Mesodermal cell (in vitro differentiated cells): Measurements from ENCODE around the gene TRAM2.
"Not testable (repeated sequence)": the region's sequence is repeated elsewhere in the genome, so short reads cannot be mapped to it uniquely, and the experiment has no call there.

Experiments
- H3K27ac ChIP-seq: 2 replicates; pipeline ENCODE4 v1.7.0; 2013; ENCODE audit warnings: mild to moderate bottlenecking, low read depth, low read length, moderate library complexity; ENCODE audit not compliant: severe bottlenecking
- H3K36me3 ChIP-seq: 2 replicates; pipeline ENCODE4 v1.7.1; 2013; ENCODE audit warnings: mild to moderate bottlenecking, low read length, moderate library complexity; ENCODE audit not compliant: control insufficient read depth, insufficient read depth
- H3K4me1 ChIP-seq: one replicate; pipeline ENCODE4 v1.7.1; 2013; ENCODE audit warnings: mild to moderate bottlenecking, low read length; ENCODE audit not compliant: insufficient read depth, control insufficient read depth, poor library complexity, severe bottlenecking
- H3K4me3 ChIP-seq: 2 replicates; pipeline ENCODE4 v1.7.0; 2013; ENCODE audit warnings: low read length, control low read depth, mild to moderate bottlenecking; ENCODE audit not compliant: insufficient read depth, poor library complexity, severe bottlenecking; ENCODE audit errors: extremely low read depth
- H3K9me3 ChIP-seq: 2 replicates; pipeline ENCODE4 v1.7.1; 2013; ENCODE audit warnings: mild to moderate bottlenecking, low read length, moderate library complexity; ENCODE audit not compliant: control insufficient read depth
- WGBS, 2 experiments: methylation state at CpG; one replicate each; pipeline ENCODE4 v1.1.5; 2013; ENCODE audit warnings: missing lambda C conversion rate in 2 of 2; ENCODE audit not compliant: insufficient coverage in 2 of 2; 5-methylcytosine and 5-hydroxymethylcytosine counted together

TRAM2 gene

GRCh38 chr6:52483671-52484003 lies 93.2 kb downstream of the TRAM2 start:
- Histone ChIP-seq H3K27ac (no peak overlapping the region), H3K4me3 (no peak overlapping the region), H3K9me3 (no peaks in the 10 kb centered on the region), H3K36me3 (peaks cover 3% of the 10 kb centered on the region), H3K4me1 (no peaks in the 10 kb centered on the region)
- WGBS, 2 experiments, result 100% methylated on average over 1 of the region's 3 CpGs

GRCh38 chr6:52482903-52483670 lies 93.8 kb downstream of the TRAM2 start:
- H3K36me3 ChIP-seq, result peaks cover 3% of the 10 kb centered on the region
- no peak overlapping the region for H3K27ac ChIP-seq
- 94 to 96% methylated on average over 5 to 6 of the region's 7 CpGs for WGBS, 2 experiments
- H3K4me1 ChIP-seq, result no peaks in the 10 kb centered on the region
- no peaks in the 10 kb centered on the region for H3K9me3 ChIP-seq
- H3K4me3 ChIP-seq, result no peak overlapping the region

- no peaks in the 10 kb centered on the region for H3K4me1 ChIP-seq
- H3K27ac ChIP-seq, result no peak overlapping the region
- WGBS, 2 experiments, result 89% methylated on average over 1 of the region's 2 CpGs; no CpG with 5 or more reads in 1 of the 2 experiments
- H3K9me3 ChIP-seq, result no peaks in the 10 kb centered on the region
- H3K4me3 ChIP-seq, result no peak overlapping the region
- H3K36me3 ChIP-seq, result no peaks in the 10 kb centered on the region
These were observed 101.6 kb downstream of the TRAM2 start for GRCh38 chr6:52475307-52475706.

GRCh38 chr6:52474173-52474572 lies 102.7 kb downstream of the TRAM2 start:
- Histone ChIP-seq H3K9me3 (no peaks in the 10 kb centered on the region), H3K4me1 (no peaks in the 10 kb centered on the region), H3K36me3 (no peaks in the 10 kb centered on the region), H3K4me3 (no peak overlapping the region), H3K27ac (no peak overlapping the region)
- WGBS, 2 experiments, result 100% methylated on average over 2 of the region's 4 CpGs

GRCh38 chr6:52461194-52461593 lies 115.7 kb downstream of the TRAM2 start:
- H3K36me3 ChIP-seq, H3K4me3 ChIP-seq, H3K4me1 ChIP-seq, H3K27ac ChIP-seq, H3K9me3 ChIP-seq: not testable (repeated sequence)
- WGBS, 2 experiments, result 67 to 83% methylated on average over 1 of the region's 2 CpGs

- no peak overlapping the region for H3K27ac ChIP-seq
- peaks cover 3% of the 10 kb centered on the region for H3K4me1 ChIP-seq
- H3K9me3 ChIP-seq, result no peaks in the 10 kb centered on the region
- 89 to 100% methylated on average over 1 to 2 of the region's 2 CpGs for WGBS, 2 experiments
- H3K4me3 ChIP-seq, result no peak overlapping the region
- peaks cover 10% of the 10 kb centered on the region for H3K36me3 ChIP-seq
These were observed 119.8 kb downstream of the TRAM2 start for GRCh38 chr6:52457096-52457495.

GRCh38 chr6:52454556-52454955 lies 122.3 kb downstream of the TRAM2 start:
- 80% methylated on average over 1 of the region's 2 CpGs for WGBS, 2 experiments

More at GRCh38 chr6:52454556-52454955, 122.3 kb downstream of the TRAM2 start:
- H3K9me3 ChIP-seq, result peaks cover 9% of the 10 kb centered on the region
- H3K4me1 ChIP-seq, result peaks cover 3% of the 10 kb centered on the region
- H3K36me3 ChIP-seq, result peaks cover 10% of the 10 kb centered on the region
- no peak overlapping the region for H3K27ac ChIP-seq
- H3K4me3 ChIP-seq, result no peak overlapping the region
